Occipital lobe (tissue), 2 donors: ENCODE results near the gene MRPL10. TPM values are rescaled to one million over a fixed set of nuclear protein-coding genes. Genes with fewer than 3 reads are reported as not detected.
A peak's percentile ranks its signal among the peaks of the same experiment; 100 is the strongest.

Source experiments
- DNase-seq: peaks from one replicate; lab custom pipeline; 2025; lab: John Stamatoyannopoulos, UW
- total RNA-seq: library from RNA; depleted of rRNA; stranded (reverse); fragments of >200 nt; gene quantifications from one replicate; pipeline ENCODE4 v1.2.3, GENCODE V29; 2014

MRPL10 gene
- total RNA-seq, 1 donor from 2014 or later, result 9.7 TPM

DNA sequence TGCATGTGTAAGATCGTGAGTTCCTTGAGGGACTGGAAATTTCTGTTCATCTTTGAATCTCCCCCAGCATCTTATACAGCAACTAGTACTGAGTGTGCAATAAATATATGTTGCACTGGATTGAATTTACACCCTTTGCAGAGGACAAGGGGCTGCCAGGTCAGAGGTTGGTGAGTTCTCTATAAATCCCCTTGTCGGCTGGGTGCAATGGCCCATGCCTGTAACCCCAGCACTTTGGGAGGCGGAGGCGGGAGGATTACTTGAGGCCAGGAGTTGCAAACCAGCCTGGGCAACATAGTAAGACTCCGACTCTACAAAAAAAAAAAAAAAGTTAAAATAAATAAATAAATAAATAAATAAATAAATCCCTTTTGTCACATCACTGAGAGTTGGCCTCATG lies 29.0 kb upstream of the MRPL10 start:
- no peak for DNase-seq

DNA sequence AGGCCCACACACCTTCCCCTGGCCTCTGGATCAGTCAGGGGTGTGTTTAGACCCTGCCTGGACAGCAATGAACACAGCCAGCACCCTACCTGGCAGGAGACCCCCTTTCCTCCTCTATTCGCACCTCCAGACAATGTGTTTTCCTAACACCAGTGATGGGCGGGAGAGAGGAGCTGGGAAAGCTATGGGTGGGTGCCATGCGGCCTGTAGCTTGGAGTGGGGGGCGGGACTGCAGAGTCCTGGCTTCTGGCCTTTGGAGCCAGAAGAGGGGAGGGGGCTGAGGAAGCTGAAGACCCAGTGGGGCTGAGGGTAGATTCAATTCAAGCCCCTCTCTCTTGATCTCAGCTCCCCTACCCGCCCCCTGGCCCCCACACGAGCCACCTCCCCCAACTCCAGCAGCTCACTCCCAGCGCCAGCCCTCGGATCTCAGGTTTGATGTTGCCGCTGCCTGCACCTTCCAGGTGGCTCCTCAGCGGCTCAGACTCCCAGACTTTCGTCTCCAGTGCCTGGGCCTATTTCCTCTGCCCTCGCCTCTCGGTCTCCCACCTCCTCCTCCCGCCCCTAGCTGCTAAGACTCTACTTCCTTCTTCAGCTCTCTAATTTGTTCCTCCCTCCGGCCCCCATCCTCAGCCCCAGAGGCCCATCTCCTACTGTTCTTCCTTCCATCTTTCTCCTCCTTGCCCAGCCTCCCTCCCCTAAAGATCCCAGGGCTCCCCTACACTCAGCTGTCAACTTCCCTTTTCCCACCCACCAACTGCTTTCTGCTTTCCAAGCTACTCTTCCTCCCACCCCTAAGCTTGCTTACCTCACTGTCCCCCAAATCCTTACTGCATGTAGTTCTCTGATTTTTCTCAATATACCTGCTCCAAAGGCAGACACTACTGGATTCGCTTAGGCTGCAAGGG lies 26.5 kb upstream of the MRPL10 start:
- DNase-seq, result no peak

DNA sequence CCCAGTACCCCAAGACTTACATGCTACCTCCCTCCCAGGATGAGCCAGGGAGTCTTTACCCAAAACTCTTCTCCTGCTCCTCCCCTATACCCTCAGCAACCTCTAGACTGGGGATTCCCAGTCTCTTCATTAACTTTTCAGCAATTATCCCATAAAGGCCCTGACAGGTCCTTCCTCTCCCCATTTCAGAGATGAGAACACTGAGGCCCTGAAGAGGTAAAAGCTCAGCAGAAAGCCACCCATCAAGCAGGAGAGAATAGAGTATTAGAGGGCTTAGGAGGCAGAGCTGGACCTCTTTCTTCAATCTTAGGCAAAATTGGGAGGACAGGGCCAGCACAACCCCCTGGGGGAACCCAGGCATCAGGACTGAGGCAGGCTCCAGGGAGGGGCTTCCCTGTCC lies 25.5 kb upstream of the MRPL10 start:
- no peak for DNase-seq

DNA sequence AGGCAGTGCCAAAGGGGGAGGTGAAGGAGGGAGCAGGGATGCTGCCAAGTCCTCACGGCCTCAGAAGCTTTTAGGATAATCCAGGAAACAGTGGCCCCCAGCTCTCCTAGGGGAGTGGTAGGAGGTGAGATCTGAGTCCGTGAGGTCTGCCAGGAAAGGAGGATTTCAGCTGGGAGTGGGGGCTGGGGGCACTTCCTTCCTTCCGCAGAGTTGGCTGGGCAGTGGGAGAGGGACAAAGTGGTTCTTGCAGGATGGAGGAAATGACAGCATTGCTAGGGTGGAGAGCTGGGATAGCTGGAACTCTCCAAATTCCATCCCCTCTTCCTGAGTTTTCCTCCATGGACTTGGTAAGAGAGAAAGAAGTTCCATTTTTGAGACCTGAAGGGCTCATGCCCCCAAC lies 24.4 kb upstream of the MRPL10 start:
- no peak for DNase-seq

DNA sequence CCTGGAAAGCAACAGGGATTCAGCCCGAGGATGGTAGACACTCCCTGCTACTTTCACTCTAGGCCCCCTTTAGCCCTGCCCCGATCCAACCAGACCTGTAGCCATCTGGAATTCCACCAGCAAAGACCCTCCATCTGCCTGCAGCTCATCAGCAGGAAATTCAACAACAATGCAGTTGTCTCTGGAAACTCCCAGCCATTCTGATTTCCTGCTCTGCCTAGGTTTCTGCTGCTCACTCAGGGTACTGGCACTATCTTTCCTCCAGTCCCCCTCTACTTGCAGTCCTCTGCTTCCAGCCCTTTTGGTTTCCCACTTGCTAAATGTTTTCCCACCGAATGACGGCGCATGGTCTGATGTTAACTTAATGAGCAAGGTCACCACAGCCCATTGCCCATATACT lies 22.3 kb upstream of the MRPL10 start:
- no peak for DNase-seq

DNA sequence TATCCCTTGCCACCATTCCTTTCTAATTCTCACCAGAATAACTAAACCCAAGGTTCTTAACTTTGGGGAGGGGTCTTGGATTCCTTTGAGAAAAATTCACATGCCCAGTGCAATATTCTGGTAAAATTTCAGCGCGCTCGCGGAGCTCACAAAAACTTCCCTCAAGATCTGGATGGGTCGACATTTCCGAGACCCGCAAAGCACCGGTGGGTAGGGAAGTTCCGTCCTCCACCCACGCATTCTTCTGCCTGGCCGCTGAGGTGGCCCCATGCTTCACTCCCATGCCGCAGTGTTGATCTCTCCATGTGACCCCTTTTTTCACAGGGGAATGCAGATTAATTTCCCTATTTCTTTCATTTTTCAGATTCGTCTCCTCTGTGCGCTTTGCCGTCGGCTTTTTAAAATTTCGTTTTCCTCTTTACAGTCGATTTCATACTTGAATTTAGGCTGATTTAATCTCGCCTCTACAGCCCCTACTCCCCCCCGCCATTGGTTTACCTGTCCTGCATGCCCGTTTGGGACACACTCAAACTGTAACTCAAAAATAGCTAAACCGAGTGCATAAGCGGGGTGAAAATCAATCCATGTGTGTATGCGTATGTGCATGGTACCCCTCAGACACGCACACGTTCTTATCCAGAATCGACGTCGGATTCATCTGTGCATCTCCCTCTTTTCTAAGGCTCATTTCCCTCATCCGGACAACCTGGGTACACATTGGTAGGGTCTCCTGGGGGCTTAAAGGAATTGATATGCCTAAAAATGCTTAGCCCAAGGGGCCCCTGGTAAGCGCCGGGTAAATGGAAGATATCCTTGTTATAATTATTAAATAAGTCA lies 21.0 kb upstream of the MRPL10 start:
- no peak for DNase-seq

DNA sequence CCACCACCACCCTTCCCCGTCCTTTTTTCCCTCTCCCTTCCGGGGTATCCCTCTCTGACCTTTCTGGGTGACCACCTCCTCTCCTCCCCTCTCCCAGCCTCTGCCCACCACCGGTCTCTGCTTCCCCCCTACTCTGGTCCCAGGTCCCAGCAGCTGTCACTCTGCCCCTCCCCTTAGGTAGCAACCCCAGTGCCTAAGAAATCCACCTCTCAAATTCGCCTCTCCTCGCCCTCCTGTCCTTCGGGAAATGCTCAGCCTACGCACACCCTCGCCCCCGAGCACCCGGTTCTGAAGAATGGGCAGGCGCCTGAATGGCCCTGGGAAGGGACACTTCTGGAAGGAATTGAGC lies 20.4 kb upstream of the MRPL10 start:
- no peak for DNase-seq

DNA sequence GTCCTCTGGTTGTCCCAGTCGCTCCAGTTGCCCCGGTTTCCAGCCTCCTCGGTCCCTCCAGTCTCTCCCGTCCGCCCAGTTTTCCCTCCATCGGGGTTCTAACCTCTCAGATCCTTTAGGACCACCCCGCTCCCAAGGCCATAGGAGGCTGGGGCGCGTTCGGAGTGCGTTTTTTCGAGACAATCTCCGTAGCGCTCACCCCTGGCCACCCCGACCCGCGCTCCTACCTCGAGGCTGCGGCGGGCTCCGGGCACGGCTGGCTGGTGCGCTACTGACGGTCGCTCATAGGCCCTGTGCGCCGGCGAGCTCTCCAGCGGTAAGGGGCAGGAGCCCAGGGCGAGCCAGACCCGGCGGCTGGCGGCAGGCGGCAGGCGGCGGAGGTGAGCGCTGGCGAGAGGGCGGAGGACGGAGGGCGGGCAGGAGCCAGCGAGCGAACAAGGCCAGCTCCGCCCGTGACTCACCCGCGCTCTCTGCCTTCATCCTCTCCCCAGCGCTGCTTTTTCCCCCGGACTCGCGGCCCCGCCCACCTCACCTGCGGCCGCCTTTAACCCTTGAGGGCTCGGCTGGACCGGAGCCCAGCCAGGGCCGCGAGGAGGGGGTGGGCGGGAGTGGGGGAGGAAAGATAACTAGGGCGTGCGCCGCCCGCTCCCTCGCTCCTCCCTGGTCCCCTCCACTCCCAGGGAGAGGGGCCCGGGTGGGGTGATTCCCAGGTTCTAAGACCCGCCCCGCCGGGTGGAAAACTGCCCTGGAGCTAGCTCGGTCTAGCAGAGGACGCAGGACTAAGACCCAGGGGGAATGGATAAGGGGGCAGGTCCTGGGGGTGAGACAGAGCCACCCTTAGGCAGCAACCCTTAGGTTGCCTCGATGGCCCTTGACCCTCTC lies 19.6 kb upstream of the MRPL10 start, which contains the start of gene SP6:
SP6 (minus strand) TSS at position 472 of the 882 bp plus-strand sequence. CDS start 2,734 bp downstream, outside the sequence.
- DNase-seq, result no peak

DNA sequence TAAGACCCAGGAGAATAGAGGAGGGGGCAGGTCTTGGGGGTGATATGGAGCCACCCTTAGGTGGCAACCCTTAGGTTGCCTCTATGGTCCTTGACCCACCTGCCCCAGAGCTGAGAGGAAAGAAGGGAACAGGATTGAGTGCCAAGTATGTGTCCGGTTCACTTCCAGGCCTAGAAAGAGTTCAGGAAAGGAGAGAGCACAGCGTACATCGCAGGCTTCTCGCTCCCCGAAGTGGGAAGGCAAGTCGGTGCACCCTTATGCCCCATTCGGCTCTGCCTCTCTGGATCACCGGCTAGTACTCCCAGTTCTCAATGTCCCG lies 19.0 kb upstream of the MRPL10 start:
- DNase-seq, result no peak

DNA sequence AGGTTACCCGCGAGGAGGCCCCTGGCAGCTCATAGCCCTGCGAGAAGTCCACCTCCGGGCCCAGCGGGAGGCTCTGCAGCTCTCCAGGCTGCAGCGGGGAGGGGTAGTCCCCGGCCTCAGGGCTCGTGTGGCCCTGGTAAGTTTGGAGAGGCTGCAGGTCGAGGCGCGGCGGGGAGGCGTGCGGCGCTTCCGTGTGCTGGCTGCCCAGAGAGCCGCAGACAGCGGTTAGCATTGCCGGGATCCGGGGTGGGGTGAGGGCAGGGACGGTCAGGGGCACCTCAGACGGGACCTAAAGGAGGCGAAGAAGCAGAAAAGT lies 16.8 kb upstream of the MRPL10 start:
- DNase-seq, result no peak

DNA sequence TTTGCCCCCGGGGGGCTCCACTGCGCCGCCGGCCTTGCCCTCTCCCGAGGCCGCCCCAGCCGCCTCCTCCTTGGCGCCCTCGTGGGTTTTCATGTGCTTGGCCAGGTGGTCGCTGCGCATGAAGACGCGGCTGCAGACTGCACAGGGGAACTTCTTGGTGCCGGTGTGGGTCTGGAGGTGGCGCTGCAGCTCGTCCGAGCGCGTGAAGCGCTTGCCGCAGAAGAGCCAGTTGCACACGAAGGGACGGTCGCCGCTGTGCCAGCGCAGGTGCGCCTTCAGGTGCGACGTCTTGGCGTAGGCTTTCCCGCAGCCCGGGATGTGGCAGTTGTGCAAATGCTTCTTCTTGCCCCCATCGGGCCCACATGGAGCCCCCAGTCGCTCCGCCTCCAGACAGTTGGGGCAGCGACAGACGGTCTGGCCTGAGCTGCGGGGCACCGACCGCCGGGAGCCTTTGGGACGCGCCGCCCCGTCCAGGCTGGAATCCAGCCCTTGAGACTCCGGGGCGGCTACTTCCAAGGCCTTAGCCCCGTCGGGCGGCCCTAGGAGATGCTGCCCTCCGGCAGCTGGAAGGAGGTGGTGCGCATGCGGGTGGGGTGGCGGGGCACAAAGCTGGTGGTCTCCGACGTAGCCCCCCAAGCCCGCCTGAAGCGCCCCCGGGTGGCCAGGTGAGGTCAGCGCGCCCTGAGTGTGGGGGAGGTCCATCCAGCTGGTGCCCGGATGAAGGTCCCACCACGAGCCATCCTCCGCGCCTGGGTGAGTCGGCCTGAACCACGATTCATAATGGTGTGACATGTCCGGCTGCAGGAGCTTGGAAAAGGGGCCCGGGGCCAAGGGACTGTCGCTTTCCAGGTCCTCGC lies 16.2 kb upstream of the MRPL10 start:
- DNase-seq, result no peak

DNA sequence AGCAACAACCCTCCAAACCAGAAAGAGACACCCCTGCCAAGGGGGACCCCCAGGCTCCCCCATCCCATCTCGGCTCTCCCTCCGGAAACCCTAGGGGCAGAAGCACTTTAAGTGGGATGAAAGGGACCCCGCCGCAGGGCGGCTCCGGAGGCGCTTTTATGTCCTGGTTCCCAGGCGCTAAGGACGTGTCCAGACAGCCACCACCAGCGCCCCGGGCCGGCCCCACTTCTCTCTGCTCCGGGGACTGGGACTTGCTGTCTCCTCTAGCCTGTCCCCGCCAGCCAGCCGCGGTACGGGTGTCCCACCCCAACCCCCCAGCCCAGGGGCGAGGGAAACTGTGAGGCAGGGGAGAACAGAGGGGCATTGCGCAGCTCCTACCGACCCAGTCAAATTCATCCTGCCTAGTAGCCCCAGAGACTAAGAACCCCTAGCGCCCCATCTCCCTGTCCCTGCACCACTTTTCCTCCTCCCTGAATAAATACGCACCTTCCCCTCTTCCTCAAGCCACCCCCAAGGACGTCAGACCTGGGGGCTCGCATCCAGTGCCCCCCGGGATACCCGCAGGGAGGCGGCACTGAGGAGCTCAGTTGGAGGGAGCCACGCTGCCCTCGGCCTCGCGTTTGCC lies 15.5 kb upstream of the MRPL10 start:
- no peak for DNase-seq

DNA sequence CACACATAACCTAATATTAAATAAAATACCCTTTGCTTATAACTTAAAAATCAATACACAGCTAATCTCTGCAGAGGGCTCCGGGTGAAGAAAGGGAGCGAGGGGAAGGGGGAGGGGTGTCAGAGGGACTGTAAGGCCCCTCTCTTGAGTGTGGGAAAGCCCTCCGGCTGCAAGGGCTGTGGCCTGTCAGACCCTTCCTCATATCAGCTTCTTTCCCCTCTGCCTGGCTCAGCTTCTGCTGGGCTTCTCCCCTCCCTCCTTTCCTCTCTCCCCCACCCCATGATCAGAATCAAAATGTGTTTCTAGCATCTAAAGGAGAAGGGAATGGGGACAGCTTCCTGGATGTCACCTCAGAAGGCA lies 14.4 kb upstream of the MRPL10 start:
- DNase-seq, result no peak

DNA sequence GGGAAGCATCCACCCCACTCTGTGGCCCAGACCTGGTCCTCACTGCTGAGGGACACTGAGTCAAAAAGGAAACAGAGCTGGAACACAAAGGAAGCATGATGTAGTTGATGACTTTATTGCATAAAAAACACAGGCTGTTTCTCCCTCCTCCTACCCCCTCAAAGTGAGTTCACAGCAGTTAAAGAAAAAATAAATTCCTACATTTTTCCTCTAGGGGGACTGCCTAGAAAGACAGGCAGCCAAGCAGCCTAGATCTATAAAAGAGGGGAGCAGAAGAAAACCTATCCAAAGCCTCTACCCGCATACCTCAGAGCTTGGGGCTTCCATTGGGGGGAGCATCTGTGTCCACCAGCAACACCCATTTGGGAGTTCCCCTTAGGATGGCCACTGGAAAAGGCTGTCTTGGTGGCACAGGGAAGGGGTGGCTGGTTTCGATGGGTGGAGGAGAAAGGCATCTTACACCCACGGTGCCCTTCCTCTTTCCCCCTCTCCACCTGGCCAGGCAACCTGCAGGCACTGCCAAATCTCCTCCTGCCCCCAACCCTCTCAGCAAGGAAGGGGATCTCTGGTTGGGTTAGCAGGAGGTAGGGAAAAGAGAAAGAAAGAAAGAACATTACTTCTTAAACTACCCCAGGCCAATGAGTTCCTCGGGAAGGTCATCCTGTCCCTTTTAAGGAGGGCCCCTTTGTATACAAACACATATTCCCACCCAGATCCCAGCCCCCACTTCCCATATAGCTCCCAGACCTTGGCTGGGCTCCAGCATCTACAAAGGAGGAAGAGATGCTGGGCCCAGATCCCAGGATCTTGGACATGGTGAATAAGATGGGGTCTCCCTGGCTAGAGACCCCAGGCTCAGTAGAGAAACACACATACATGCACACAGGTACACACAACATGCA lies 13.7 kb upstream of the MRPL10 start:
- DNase-seq, result no peak

DNA sequence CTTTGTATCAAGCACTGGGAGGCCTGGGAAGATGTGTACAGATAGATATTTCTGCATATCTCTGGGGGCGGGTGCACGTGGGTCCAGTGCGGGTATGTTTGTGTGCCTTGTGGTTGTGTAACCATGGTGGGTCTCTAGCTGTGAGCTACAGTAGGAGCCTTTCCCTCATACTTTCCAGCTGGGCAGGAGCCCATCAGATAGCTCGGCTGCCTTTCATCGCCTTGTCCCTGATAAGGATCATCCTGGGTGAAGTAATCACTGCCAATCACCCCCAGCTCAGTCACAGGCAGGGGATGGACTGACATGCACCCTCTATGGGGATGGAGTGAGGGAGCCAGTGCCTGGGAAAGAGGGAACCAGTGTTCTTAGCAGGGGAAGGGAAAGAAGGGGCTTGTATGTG lies 12.9 kb upstream of the MRPL10 start:
- DNase-seq, result no peak

DNA sequence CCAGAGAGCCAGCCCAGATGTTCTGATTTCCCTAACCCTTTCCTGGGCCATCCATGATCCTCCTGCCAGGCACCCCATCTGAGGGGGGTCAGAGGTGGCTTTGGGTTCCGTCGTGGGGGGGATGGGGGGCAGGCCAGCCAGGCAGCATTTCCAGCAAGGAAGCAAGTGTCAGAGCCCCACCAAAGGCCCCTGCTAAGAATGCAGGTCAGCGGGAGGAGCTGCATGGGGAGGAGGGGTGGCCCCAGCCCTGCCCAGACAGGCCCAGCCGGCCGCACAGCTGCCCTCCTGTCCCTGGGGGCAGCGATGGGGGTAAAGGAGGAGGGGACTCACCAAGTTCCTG lies 12.0 kb upstream of the MRPL10 start:
- DNase-seq, result no peak

DNA sequence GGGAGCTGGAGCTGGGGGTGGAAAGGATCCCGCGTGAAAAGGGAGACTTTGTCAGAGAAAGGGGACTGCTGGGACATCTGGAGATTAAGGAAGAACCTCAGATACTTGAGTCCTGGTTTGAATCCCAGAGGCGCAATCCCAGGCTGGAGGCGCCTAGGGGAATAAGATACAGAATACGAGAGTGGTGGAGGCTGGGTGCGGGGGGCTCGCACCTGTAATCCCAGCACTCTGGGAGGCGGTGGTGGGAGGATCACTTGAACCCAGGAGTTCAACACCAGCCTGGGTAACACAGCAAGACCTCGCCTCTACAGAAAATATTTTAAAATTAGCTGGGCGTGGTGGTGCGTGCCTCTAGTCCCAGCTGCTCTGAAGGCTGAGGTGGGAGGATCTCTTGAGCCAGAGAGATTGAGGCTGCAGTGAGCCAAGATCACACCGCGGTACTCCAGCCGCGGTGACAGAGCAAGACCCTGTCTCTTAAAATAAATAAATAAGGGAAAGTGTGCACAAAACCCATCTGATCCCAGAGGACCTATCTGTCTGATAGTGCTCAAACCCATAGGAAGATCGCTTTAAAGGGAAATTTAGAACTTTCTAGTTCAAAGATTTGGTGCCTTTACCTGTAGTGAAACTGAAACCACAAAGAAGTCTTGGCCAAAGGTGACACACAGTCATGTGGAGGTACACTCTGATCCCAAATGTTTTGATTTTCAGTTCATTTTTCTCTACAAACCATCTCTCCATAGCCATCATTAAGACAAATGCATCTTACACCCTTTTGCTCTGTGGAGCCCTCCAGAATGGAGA lies 10.3 kb upstream of the MRPL10 start:
- no peak for DNase-seq

DNA sequence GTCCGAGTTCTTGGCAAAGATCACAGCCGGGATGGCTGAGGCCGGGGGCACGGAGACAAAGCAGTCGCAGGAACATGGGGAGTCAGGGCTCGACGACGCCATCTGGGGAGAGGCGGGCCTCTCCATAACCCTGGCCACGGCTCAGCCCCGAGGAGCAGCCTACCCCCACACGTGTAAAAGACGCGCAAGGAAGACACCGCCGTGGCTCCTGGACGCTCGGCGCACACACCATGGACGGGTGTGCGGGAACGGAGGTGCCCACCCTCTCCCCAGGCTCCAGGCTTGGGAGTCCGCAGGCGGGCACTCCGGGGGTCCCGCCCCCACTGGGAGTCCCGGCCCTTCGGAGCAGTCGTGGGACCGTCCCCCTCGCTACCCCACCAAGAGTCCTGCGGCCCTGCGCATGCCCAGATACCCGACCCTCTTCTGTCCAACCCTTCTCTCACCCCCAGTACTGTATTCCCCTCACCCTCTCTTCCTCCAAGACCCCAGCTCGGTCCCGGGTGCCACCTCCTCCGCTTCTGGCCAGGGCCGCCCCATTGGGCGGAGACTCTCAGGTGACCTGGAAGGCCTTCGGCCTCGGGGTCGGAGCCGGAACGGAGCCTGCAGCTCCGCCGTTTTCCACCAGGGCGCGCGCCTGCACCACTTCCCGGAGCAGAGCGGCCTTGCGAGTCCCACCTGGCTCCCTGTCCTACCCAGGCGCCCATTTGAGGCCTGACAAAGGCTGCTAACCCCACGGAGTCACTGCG lies 9.6 kb upstream of the MRPL10 start, which contains the start of gene SCRN2:
SCRN2 (minus strand) TSS at position 532 of the 746 bp plus-strand sequence; CDS start at position 102, 430 bp downstream.
- DNase-seq, result peak; percentile 78
